NCI-H82 treated with DMSO at 0.1 percent for 48 hours (cell line): ENCODE results near the gene DLGAP1.

Experiments used
- DNase-seq: peaks from one replicate; lab custom pipeline; 2025; ENCODE audit not compliant: unreplicated experiment; lab: John Stamatoyannopoulos, UW

The DLGAP1 gene

DNA sequence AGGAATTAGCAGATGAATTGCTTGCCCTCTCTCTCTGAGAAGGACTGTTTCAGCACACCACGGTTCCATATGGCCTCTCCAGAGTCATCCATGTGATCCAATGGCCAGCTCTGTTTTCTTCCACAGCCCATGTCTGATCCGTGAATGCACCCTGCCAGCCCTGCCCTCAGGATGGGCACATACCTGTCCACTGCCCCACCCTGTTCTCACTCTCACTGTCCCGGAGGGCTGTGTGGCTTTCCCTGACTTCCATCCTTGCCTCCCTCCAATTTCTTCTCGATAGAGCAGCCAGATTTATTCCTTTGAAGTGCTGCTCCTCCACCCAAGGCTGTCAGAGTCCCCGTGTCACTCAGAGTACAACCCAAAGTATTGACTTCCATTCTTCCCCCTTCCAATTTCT, 662.0 kb downstream of the DLGAP1 start:
- DNase-seq, result no peak

DNA sequence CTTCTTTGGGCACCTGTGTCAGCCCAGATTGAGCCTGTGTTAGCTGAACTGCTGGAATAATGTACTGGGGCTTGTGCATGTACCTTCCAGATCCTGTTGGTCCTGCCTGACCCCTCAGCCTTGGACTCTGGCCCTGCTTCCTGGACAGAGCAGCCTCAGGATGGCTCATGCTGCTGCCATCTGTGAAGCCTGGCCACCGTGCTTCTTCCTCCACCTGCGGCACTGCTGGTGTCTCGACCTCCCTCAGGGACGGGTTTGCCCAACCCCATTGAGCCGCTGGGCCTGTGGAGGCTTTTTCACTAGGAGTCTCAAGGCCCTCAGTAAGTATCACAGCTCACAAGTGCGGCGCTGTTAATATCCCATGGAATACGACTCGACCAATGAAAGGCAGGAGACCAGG, 662.4 kb downstream of the DLGAP1 start:
- no peak for DNase-seq

GRCh38 chr18:3791238-3791637, 663.9 kb downstream of the DLGAP1 start:
- DNase-seq, result no peak

DNA sequence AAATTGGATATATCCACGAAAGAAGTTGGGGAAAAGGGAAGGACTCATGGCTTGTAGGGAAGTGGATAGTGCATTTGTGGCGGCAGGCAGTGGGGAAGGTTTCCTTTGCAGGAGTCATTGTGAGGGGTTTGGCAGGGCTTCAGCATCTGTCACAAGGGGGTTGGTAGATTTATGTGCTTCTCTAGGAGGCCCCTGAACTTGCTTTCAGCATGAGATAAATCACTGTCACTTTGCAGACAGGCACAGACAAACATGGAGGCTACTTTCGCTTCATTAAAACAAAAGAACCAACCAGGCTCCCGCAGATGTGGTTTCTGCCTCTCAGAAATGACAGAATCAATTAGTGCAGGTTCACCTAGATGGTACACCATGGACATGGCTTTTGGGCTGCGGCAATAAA, 664.4 kb downstream of the DLGAP1 start:
- DNase-seq, result peak; percentile 46

- DNase-seq, result no peak
These were observed 665.6 kb downstream of the DLGAP1 start for GRCh38 chr18:3789525-3789924.

GRCh38 chr18:3784949-3785348, 670.2 kb downstream of the DLGAP1 start:
- no peak for DNase-seq

GRCh38 chr18:3782901-3783300, 672.2 kb downstream of the DLGAP1 start:
- DNase-seq, result no peak

DNA sequence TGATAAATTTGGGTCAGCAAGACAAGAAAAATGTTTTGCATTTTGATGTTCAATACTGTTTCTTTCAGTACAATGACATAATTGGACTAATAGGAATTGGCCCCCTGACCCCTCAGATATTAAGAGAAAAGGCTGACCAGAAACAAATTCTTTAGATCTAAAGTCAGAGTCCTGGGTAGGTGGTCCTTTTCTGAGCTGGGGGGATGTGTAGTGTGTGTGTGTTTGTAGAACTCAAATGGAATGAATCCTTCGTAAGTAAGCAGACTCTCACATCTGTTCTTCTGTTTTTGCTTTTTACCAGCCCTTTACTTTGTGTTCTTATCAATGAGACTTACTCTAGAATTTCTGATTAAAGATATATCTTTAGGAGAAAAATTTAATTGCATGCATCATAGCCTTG, 677.4 kb downstream of the DLGAP1 start:
- DNase-seq, result no peak

- no peak for DNase-seq
These were observed 678.0 kb downstream of the DLGAP1 start for GRCh38 chr18:3777122-3777521.

DNA sequence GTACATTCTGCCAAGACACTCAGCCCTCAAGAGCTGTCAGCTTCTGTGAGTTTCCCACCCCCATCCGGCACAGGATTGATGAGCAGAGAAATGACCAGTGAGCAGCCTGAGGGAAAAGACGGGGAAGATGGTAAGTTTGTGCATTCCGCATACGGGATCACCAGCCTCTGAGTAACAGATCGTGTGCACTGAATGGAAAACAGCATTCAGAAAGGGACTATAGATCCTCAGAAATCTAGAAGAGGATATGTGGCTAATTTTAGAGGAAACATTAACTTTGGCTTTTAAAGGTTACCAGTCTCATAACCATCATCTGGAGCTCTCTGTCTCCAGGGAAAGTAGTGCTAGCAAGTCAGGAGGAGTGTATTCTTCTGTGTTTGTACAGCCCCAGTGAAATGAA, 679.1 kb downstream of the DLGAP1 start:
- no peak for DNase-seq

DNA sequence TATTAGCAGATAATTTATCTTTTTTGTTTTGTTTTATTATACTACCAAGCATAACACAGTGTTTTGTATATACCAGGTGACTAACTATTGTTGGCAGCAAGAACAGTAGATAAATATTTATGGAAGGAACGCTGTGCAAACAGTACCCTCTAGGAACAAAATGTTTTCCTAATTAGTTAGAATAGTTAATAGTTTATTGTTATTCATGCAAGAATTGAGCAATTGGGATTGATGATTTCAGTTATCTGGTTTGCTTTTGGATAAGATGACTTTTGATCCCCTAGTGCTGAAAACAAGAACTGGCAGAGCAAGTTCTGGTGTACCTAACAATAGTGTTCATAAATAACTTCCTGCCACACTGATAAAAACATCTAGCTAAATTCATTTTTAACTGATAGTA, 681.8 kb downstream of the DLGAP1 start:
- no peak for DNase-seq

DNA sequence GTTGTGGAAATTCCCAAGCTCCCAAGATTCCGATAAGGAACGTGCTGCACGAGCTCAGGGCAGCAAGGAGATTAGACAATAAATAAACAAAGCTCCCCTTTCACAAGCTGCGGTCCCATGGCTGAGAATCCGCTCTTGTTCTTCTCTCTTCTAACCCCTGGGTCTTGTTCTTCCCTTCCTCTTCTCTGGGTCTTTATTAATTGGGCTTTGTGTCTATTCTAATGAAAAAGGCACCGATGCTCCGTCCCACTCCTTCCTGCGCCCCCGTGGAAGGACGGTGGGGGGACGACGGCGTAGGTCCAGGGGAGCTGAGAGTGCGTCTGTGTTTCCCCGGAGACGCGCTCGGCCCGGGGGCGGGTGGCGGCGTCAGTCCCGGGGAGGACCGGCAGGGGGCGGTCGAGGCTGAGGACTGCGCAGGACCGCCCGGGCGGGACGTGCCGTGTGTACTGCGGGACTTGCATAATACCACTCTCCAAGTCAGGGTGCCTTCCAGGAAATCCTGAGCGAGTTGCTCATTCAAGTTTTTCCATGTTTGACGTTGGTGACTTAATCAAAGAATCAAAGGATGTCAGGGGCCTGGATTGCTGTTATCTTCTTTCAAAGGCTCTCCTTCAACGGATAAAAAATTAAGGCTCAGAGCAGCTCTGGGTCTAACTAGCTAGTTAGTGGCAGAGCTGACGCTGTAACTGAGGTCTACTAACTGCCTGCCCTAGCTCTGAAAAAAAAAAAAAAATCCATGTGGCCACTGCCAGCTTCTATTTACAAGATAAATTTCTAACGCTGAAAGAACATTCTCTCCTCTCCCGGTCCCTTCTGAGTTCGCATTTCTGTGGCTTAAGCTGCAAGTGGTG, 683.8 kb downstream of the DLGAP1 start:
- DNase-seq, result no peak

- no peak for DNase-seq
These were observed 693.8 kb downstream of the DLGAP1 start for GRCh38 chr18:3761266-3761665.

DNA sequence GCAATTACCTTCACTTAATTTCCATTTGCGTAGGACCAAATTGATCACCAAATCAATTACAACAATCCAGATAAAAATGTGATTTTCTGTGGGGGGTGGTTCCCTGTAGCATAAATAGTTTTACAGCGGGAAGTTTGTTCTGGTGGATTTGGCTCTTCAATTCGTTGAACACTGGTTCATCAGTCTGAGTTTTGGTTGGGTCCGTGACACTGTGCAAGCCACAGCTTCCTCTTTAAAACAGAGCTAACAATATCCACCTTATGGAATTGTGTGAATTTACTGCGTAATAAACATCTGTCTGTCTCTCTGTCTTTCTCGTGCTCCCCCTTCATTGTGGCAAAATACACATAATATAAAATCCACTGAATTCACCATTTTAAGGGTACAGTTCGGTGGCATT, 694.4 kb downstream of the DLGAP1 start:
- DNase-seq, result no peak

- no peak for DNase-seq
These were observed 696.0 kb downstream of the DLGAP1 start for GRCh38 chr18:3759099-3759498.

- DNase-seq, result no peak
These were observed 696.6 kb downstream of the DLGAP1 start for GRCh38 chr18:3758531-3758930.

DNA sequence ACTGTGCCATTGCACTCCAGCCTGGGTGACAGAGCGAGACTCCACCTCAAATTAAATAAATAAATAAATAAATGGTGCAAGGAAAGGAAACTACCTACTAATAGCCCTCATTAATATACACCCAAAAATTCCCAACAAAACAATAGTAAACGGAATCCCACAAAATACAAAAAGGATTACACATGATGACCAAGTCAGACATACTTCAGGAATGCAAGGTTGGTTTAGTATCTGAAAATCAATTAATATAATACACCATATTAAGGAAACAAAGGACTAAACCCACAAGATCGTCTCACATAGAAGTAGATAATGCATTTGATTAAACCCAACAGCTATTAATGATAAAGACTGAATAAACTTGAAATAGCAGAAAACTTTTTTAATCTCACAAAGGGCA, 697.7 kb downstream of the DLGAP1 start:
- no peak for DNase-seq

GRCh38 chr18:3753106-3753505, 702.0 kb downstream of the DLGAP1 start:
- no peak for DNase-seq

DNA sequence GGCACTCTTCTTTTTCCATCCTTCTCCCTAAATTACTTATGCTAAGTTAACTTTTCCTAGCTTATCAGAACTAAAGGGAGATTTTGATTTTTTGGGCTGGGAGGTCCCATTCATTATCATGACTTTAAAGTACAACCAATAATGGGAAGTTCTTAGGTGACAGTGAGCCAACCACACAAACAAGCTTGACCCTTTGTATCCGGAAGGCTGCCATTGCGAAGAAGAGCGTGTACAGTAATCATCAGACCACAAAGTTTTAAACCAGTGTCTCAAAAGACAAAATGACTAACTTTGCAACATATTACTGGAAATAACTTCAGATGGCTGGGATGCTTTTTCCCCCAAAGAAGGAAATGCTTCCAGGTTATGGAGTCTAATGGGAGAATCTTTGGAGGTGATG, 707.0 kb downstream of the DLGAP1 start:
- DNase-seq, result no peak

GRCh38 chr18:3747176-3747973, 707.7 kb downstream of the DLGAP1 start:
- DNase-seq, result no peak

DNA sequence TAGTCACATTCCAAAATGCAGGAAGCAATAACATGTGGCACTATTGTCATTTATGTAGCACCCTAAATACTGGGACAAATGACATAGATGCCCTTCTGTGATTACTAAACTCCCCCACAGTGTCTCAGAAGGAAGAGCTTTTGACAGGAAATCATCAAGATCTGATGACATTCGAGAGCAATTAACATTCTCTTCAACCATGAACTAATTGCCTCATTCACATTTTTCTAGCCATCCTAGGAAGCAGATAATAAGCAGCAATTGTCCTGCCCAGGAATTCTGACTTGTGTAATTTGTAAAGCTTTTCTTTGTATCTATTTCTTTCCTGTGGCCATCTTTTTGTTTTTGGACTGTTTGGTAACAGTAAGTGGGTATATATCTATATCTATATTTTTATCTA, 712.6 kb downstream of the DLGAP1 start:
- no peak for DNase-seq

- DNase-seq, result no peak
These were observed 713.8 kb downstream of the DLGAP1 start for GRCh38 chr18:3741333-3741732.
